Stimulated activated CD8-positive, alpha-beta memory T cell treated with anti-CD3 and anti-CD28 coated beads, Interleukin-15, amount 100 ng/mL, for 4 hours (primary cell): ENCODE measurements around the gene TSPAN7.

ENCODE experiments used
- DNase-seq, 2 donors: peaks; one replicate each; pipeline ENCODE4 v3.0.0-alpha.2; 2020; ENCODE audit warnings: low read depth in 2 of 2

The TSPAN7 gene

GRCh38 chrX:38561126-38561868 is at the start of gene TSPAN7:
Gene TSPAN7 (plus strand): TSS chrX:38561542. CDS start chrX:38561547, 5 bp downstream.
- DNase-seq, result peak; percentile 60 to 64

- DNase-seq, result no peak
Observed at GRCh38 chrX:38513112-38513742, 48.1 kb upstream of the TSPAN7 start.

- no peak for DNase-seq
Observed at GRCh38 chrX:38514016-38514854, 47.1 kb upstream of the TSPAN7 start.

GRCh38 chrX:38515291-38515690 is 46.1 kb upstream of the TSPAN7 start:
- DNase-seq, result no peak

- DNase-seq, result no peak
Observed at GRCh38 chrX:38516196-38516774, 45.1 kb upstream of the TSPAN7 start.

GRCh38 chrX:38519651-38520050 is 41.7 kb upstream of the TSPAN7 start:
- DNase-seq, result no peak

- no peak for DNase-seq
Observed at GRCh38 chrX:38538134-38538533, 23.2 kb upstream of the TSPAN7 start.

GRCh38 chrX:38539748-38540147 is 21.6 kb upstream of the TSPAN7 start:
- no peak for DNase-seq

- no peak for DNase-seq
Observed at GRCh38 chrX:38548508-38548907, 12.8 kb upstream of the TSPAN7 start.

GRCh38 chrX:38552721-38553120 is 8.6 kb upstream of the TSPAN7 start:
- no peak for DNase-seq

- DNase-seq, result no peak
Observed at GRCh38 chrX:38558686-38559085, 2.7 kb upstream of the TSPAN7 start.

- no peak for DNase-seq
Observed at GRCh38 chrX:38560776-38561125, 591 bp upstream of the TSPAN7 start.

GRCh38 chrX:38561951-38562719 is 793 bp downstream of the TSPAN7 start:
- peak in 1 of 2 donors; percentile 4 for DNase-seq

- no peak for DNase-seq
Observed at GRCh38 chrX:38563030-38563429, 1.7 kb downstream of the TSPAN7 start.

- no peak for DNase-seq
Observed at GRCh38 chrX:38570396-38570795, 9.1 kb downstream of the TSPAN7 start.

GRCh38 chrX:38571058-38571457 is 9.7 kb downstream of the TSPAN7 start:
- DNase-seq, result no peak

- DNase-seq, result no peak
Observed at GRCh38 chrX:38574858-38575257, 13.5 kb downstream of the TSPAN7 start.

GRCh38 chrX:38575888-38576287 is 14.5 kb downstream of the TSPAN7 start:
- DNase-seq, result no peak

GRCh38 chrX:38577738-38578137 is 16.4 kb downstream of the TSPAN7 start:
- DNase-seq, result no peak

- DNase-seq, result no peak
Observed at GRCh38 chrX:38578167-38578566, 16.8 kb downstream of the TSPAN7 start.

- no peak for DNase-seq
Observed at GRCh38 chrX:38583181-38583580, 21.8 kb downstream of the TSPAN7 start.

- DNase-seq, result no peak
Observed at GRCh38 chrX:38594434-38594833, 33.1 kb downstream of the TSPAN7 start.
